Lung microvascular endothelial cell (primary cell): Measurements from ENCODE around the gene COPZ1. TPM values are rescaled to one million over a fixed set of nuclear protein-coding genes. Genes with fewer than 3 reads are reported as not detected.

Source experiments
- DNase-seq, 2 donors: peaks; one replicate each; pipeline versions ENCODE4 v3.0.0 to v3.0.0-alpha.2; 2010; ENCODE audit warnings: low read depth in 2 of 2
- total RNA-seq: library from RNA; depleted of rRNA; stranded (reverse); fragments of >200 nt; gene quantifications from 2 replicates; pipeline ENCODE4 v1.2.1, GENCODE V29; 2014

COPZ1 gene
- total RNA-seq, 1 donor from 2014 or later, result 78.2 TPM

DNA sequence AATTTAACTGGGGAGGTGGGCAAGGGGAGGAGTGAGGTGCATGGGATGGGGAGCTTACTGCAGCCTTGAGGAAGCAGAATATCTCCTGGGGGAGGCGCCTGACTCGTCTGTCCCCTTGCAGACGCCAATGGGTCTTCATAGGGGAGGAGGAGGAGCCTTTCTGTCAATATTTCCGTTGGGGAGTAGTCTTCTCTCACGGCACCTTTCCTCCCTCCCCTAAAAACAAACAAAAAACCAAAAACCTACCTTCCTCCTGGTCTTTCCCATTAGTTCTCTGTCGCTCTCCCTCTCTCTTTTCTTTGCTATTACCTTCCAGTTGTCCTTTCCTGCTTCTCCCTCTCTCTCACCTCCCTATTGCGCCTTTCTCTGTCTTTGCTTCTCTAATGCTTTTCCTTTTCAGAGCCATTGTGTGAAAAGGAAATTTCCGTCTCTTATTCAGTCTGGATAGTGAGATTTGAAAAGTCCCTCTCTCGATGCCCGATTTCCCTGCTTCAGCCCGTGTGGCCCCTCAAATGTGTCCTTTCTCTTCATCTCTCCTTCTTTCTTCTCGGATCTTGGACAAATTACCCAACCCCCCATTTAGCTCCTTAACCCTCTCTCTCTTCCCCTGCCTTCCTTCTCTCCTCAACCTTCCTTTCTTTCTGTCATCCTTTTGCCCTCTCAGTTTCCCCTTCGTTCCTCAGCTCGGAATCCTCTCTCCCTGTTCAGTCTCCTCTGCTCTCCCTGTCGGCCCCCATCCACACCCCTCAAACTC is 33.4 kb downstream of the COPZ1 start:
- peak in 1 of 2 donors; percentile 50 for DNase-seq

DNA sequence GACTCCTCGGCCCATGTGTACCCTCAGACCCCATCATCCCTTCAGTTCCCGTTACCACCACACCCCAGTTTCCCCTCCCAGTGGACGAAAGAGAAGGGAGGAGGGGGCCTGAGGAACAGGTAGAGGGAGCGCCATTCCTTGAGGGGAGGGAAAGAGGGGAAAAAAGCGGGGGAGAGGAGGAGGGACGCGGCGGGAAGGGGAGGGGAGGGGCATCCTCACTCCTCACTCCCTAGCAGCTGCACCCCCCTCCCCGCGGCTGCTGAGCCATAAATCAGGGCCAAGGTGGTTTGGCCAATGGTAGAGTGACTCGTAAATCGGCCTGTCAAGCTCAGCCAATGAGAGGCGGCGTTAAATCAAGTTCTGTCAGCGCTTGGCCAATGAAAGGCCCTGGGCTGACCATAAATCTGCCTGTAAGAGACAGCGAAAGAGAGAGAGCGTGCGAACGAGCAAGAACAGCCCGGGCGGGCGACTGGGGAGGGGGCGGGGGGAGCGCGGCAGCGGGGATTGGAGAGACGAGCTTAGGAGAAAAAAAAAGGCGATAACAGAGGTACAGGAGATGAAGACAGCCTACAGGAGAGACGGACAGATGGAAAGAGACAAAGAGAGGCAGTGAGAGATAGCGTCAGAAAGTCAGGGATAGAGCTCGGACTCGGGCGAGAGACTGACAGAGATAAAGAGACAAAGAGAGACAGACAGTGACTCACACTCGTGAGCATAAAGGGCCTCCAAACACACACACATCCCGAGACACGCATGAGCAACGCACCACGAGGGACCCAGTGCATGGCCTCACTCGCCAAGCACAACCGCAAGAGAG is 34.2 kb downstream of the COPZ1 start:
- peak; percentile 99 to 100 for DNase-seq

DNA sequence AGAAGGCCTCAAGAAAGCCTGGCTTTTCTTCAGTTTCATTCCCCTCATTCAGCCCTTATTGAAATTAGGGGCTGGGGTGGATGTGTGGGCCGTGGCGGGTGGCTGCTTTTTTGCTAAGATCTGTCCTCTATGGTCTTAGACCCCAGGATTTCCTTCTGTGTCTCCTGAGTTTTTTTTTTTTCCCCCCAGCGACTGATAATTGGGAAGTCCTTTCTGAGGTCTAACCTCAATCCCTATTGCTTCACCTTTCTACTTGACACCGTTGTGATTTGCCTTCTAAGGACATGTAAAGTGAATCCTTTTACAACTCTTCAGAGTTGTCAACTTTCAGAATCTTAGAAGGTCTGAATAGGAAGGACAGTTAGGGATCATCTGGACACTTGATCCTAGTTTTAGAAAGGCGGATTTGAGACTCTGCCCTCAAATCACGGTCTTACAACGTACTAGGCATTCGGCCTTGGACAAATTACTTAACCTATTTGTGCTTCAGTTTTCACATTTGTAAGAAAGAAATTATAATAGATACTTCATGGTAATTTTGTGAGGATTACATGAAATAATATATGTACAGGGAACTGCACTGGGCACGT is 34.9 kb downstream of the COPZ1 start:
- DNase-seq, result no peak

DNA sequence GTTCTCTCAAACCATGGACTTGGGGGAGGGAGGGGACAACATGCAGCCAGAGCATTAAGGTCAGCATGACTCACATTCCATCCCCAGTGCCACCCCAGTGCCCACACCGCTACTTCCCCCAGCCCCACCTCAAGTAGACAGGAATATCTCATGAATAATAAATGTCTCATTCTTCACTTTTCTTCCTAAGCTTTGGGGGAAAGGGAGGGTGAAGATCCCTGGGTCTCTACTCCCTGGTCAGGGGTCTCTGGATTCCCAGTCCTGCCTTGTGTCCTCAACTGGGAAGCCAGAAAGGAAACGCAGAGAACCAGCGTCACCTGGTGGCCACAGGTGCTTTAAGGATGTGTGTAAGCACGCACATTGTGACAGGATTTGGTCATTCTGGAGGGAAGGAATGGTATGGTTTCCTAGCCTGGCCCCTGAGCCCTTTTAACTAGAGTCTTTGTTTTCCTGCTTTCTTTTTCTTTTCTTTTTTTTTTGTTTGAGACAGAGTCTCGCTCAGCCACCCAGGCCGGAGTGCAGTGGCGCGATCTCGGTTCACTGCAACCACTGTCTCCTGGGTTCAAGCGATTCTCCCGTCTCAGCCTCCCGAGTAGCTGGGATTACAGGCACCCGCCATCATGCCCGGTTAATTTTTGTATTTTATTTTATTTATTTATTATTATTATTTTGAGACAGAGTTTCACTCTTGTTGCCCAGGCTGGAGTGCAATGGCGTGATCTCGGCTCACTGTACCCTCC is 36.0 kb downstream of the COPZ1 start:
- peak; percentile 86 to 91 for DNase-seq

DNA sequence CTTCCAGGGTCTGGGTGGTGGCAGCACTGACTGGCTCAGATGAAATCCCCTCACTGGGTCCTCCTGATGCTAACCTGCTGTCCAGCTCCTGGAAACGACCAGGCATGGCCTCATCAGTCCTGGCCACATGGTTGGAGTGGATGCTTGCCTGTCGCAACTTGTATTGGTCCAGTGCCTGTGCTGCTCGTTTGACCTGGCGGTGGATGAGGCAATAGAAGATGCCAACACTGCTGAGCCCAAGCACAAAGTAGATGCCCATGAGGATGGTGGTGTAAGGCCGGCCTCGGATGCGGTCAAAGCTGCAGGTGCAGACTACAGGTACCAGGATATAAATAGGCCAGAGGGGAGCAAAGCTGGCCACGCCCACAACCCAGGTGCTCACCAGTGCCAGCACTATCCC is 38.1 kb downstream of the COPZ1 start:
- DNase-seq, result no peak

DNA sequence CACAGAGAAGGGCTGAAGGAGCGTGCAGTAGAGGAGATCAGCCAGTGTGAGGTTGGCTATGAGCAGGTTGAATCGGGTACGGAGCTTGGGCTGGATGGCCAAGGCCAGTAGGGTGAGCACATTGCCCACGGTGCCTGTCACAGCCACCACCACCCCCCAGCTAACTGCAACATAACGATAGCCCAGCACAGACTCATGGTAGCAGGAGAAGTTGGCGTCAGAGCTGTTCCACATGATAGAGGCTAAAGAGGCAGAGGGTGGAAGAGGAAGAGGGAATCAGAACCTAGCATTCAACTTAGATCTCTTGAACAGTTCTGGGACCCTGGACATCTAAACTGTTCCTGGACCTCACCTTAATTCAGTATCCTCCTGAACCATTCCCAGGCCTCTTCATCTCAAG is 38.7 kb downstream of the COPZ1 start:
- no peak for DNase-seq

DNA sequence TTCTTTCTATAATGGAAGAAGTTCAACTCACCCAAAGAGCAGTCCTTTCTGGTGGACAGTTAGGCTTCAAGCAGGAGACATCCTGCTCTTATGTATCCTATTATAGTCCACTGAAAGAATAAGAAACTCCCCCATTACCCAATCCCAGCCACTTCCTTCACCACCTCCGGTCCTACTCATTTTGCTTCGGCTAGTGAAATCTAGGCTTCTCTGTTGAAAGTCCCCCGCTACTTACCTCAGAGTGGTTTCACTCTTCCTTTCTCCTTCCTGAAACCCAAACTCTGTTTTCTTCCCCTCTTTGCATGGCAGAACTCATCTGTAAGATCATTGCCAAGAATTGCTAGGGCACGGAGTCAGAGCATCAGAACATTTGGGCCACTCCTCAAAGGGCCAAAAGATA is 39.5 kb downstream of the COPZ1 start, which contains the start of gene GPR84:
GPR84 (minus strand) TSS at position 74 of the 400 bp plus-strand sequence. CDS start 635 bp downstream, outside the sequence.
- DNase-seq, result no peak

DNA sequence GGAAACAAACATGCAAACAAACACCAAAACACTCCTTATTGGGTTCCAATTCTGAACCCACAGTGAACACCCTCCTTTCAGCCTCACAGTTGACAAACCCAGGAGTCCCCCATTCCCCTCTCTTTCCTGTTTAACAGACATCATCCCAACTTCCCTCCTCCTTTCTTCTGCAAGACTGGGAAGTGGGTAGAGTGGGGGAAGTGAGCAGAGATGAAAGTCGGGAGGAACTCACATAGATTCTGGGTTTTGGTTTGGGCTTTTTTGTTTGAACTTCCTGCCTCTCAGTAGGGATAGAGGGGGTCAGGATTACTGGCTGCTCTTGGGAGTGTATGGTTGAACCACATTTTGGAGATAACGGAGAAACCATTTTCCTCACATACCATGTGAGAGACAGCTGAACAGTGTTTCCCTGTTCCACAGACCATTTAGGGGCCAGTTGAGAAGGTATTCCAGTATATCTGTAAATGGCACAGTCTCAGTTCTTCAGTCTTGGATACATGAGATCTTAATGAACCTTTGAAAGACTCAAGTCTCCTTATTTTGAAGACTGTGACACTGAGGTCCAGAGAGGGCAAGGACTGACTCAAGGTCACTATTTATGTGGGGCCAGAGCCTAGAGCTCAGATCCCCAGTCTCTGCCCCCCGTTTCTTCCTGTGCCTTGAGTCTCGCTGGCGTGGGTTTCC is 43.2 kb downstream of the COPZ1 start:
- no peak for DNase-seq

DNA sequence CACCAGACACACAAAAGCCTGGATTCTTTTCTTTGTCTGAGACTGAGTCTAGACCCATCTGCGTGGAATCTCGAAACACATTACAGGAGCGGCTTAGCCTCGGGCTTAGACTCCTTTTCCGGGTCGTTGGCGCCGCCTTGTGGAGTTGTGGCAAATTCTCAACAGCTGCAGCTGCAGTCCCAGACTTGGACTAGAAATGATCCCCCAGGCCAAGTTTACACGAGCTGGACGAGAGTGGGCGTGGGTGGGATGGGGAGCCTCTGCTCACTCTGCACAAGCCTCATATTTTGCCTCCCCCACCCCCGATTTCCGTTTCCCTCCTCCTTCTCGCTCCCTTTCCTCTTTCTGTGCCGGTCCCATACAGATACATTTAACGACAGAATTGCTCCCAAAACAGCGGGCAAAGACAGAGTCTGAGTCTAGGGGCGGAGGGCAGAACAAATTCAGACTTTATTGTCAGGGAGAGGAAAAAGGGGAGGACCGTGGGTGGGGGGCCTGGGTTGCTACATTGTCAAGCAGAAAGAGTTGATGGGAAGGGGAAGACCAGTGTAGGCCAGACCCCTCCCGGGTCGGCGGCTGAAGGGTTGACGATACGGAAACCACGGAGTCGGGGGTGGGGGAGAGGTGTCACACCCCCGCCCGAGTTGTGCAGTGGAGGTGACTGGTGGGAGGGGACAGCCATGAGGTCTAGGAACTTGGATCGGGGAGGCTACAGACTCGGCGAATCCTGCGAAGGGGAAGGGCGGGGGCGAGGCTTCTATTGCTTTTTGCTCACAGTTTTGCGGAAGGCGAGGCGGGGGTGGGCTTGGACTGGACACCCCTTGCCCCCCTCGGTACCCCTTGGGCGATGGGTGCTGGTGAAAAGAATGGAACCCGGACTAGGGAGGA is 44.0 kb downstream of the COPZ1 start:
- DNase-seq, result peak; percentile 87 to 91

DNA sequence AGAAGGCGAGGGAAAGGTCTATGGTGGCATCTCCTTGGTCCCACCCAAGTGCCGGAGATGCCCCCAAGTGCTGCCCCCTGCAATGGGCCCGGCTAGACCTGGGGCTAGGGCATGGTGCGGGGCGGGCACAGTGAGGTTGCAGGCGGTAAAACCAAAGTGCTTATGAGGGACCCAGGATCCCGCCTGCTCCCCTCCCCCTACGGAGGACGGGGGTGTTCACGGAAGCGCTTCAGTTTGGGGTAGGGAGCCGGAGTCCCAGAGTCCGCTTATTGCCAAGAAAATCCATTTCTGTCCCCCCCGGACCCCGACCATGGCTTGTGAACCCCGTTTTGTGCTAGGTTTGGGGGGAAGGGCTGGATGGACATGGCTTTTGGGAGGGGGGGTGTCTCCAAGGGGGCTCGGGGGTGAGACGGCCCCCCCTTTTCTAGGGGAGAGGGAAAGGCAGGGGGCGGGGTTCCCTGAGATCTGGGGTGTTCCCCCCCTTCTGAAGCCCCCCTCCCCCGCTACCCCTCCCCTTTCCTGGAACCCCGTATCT is 44.7 kb downstream of the COPZ1 start:
- no peak for DNase-seq

DNA sequence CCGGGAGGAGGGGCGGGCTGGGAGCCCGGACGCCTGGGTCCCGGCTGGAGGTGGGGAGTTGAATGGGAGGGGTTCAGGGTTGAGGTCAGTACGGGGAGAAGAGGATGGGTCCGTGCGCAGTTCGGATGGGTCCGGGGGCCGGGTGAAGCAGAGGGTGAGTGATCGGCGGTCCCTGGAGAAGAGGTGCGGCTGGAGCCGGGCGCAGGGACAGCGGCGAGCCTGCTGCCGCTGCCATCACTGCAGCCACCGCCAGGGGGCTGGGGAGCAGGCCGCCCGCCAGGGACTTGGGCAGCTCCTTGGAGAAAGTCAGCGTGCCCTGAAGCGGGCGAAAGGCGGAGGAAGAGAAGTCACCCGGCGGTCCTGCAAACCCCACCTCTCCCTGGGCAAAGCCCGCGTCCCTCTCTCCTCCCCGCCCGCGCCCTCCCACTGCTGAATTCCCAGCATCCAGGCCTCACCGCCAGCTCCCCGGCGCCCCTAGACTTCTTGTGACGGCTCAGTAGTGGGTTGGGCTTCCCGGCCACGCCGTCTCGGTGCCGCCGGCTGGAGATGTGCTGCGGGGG is 45.3 kb downstream of the COPZ1 start:
- peak; percentile 59 to 86 for DNase-seq

DNA sequence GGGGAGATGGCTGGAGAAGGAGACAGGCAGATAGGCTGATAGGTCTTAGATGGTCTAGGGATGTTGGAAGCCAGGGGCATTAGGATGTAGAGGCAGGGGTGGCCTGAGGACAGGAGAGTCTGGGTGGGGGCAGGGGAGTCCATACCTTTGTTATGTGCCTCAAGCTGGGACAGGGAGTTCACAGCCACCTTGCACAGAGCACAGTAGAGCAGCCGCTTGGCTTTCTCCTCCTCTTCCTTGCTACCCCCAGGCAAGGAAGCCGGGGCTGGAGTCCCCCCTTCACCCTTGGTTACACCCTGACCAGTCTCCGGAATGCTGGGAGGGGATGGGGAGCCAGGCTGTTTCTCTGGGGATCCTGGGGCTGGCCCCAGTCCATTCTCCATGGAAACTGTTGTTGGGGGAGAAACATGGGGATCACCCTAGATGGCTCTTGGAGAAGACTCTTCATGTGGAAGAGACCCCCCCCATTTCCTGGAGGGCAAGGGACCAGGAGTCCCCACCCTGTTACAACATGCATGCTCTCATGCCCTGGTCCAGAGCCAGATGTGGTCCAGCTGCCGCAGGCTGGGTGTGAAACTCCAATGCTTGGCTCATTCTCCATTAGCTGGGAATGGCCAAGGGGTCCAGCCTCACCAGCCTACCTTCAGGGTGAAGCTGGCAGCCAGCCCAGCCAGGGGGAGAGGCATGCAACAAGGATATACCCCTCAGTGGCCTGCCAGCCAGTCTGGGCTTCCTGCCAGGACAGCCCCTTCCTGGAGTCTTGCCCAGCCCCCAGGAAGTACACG is 46.6 kb downstream of the COPZ1 start:
- DNase-seq, result no peak

DNA sequence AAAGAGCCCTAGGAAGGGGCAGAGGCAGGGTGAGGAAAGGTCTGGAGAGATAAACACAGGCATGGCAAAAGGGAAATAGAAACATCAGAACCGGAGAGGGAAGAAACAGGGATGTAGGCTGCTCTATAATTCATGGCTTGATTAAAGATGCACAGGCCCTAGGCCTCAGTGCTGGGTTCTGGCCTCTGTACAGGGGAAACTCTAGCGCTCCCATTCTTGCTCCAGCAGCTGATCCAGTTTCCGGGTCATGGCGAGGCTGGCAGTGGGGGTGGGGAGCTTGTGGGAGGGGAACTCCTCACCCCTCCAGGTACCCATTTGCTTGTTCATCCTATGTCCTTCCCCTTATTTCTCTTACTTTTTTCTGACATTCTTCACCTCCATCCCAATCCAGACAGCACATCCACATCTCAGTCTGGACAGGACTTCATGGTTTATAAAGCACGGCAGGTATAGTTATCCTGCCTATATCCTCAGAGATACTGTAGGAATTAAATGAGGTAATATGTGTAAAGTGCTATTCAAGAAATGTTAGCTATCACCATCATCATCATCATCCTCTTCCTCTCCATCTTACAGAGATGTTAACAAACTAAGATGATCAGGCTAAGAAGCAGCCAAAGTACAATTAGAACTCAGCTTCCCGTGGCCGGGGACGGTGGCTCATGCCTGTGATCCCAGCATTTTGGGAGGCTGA is 47.3 kb downstream of the COPZ1 start:
- no peak for DNase-seq

DNA sequence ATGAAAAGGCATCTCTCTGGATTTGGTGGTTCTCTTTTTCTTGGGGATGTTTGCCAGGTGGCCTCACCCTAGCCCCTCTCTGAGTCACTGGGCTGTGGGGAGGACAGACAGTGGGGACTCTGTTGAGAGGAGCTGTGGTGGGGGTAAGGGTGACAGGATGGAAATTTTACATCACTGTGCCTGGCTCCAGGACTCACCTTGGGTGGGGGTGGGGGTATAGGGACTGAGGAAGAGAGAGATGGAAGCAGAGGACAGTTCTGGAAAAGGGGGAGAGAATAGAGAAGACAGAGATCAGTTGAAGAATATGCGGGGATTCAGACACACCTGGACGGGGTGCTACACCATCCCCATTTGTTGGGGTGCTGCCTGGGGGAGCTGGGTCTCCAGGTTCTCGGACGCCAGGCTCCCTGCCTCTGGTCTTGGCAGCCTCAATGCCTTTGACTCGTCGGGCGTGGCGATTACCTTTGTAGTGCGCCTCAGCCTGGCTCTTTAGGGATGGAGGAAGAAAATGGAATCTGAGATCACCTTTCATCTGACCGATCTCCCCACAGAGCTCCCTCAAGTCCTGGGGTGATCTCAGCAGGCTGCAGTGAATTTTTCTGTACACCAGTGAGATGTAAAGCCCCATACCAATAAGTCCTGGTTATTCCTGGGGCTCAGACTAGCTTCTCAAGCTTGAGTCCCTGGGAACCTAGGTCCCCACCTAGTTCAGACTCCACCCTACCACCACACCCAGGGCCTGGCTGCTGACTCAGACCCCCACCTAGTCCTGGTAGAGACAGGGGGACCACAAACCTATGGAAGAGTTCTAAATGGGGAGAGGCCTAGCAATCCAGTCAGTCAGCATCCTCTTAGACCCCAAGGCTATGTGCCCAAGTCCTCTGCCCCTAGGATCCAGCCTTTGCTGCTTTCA is 49.0 kb downstream of the COPZ1 start:
- no peak for DNase-seq

DNA sequence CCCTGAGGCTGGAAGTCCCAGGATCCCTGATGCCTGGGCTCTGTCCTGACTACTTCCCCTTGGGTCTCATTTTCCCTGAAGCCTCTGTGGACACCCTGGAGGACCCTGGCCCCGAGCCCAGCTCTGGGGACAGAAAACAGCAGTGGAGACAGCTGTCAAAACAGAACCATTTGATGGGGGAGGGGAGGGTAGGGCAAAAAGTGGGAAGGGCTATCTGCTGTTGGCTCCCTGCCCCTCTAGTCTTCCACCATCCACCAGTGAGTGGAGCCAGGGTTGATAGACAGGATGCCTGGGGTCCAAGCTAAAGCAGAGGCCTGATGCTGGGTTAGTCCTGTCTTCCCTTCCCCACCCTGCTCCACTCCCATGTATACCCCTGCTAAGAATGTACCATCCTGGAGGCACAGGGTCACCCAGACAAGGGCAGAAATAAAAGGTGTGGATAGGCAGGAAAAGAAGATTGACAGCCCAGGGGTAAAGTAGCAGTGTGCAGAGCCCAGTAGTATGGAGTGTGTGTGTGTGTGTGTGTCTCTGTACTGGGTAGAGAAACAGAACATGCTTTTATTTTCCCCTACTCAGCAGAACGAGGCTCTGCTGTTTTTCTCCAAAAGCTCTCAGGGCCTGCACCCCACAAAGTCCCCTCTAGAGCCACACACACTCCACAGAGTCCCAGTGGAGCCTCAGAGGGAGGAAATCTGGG is 49.8 kb downstream of the COPZ1 start:
- peak in 1 of 2 donors; percentile 80 for DNase-seq

DNA sequence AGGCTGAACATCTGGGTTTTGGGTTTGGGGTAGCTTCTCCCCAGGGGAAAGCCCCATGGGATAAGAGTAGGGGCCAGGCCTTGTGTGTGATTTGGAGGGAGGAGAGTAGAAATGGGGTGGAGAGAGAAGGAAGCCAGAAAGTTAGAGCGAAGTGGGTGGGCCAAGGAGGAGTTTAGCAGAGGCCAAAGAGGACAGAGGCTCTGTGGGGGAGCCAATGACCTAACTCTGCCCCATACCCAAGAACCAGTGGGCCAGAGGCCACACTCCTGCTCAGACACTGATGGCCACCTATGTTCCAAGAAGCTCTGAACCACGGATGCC is 50.3 kb downstream of the COPZ1 start:
- DNase-seq, result no peak
